Measurements from ENCODE around the gene SLC24A4.

SLC24A4 gene

DNA sequence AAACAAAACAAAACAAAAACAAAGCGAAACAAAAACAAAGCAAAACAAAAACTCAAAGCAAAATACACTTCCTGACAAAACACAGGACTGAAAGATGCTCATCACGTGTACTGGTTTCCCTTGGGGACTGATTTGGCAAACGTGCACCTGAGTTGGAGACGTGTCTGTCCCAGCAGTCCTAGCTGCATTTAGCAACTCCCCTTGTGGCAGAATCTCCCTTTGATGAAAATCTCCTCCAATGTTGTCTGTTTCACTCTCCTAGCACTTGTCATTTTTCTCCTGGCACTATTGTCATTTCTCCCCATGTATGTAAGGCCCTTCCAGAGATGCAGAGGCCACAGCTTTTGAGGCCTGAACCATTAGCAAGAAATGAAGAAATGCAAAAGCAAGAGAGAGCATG is 6.8 kb upstream of the SLC24A4 start:
- no peak for DNase-seq (ENCODE audit: low read depth in 3 of 3)

DNA sequence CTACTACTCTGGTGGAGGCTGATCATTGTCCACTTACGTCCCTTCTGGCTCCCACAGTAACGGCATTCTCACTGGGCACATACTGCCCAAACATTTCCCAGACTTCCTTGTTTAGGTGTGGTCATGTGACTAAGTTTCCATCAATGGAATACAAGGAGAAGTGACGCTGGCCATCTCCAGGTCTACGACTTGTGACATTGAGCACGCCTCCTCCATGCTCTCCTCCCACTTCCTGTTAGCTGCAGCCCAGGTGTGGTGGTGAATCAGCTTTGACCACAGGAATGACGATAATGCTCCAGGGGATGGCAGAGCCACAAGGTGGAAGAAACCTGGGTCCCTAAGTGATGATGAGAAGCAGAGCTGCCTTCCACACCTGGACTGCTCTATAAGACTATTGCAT is 6.0 kb upstream of the SLC24A4 start:
- no peak for DNase-seq (ENCODE audit: low read depth in 3 of 3)

DNA sequence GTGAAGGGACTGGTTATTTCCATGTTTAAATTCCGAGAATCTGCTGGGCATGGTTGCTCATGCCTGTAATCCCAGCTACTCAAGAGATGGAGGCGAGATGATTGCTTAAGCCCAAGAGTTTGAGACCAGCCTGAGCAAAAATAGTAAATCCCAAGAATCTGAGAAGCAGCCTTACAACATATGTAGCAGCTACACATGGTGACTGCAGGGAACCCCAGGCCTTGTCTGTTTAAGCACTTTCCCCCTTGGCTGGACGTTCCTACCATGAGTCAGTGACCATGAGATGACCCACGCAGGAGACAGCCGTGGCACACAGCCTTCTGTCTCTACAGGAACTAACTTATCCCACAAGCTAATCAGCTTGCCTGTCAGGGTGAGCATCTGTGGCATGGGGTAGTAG is 5.5 kb upstream of the SLC24A4 start:
- DNase-seq (ENCODE audit: low read depth in 3 of 3), result no peak

GRCh38 chr14:92321701-92322100 is 1.3 kb upstream of the SLC24A4 start:
- no peak for DNase-seq (ENCODE audit: low read depth in 3 of 3)

DNA sequence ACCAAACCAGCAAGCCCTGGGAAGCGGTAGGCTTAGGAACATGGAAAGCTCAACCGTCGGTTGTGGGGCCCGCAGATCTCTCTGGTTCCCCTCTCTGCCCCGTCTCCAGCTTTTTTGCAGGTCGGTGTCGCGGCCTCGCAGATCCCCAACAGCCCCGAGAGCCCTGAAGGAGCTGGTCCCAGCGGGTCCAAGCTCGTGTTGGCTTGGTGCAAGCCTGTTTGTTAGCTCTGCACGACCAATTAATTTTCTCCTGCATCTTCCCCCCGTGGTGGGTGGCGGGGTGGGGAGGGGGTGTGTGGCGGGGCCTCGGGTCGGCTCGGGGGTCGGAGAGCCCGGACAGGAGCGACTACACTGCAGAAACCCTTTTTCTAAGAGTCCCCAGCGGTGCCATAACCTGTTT is 449 bp upstream of the SLC24A4 start:
- no peak for DNase-seq (ENCODE audit: low read depth in 3 of 3)

GRCh38 chr14:92323916-92324818 is 1.2 kb downstream of the SLC24A4 start:
- DNase-seq (ENCODE audit: low read depth in 3 of 3), result no peak

GRCh38 chr14:92325835-92326234 is 2.9 kb downstream of the SLC24A4 start:
- no peak for DNase-seq (ENCODE audit: low read depth in 3 of 3)

GRCh38 chr14:92328664-92329255 is 5.8 kb downstream of the SLC24A4 start:
- DNase-seq (ENCODE audit: low read depth in 3 of 3), result no peak

DNA sequence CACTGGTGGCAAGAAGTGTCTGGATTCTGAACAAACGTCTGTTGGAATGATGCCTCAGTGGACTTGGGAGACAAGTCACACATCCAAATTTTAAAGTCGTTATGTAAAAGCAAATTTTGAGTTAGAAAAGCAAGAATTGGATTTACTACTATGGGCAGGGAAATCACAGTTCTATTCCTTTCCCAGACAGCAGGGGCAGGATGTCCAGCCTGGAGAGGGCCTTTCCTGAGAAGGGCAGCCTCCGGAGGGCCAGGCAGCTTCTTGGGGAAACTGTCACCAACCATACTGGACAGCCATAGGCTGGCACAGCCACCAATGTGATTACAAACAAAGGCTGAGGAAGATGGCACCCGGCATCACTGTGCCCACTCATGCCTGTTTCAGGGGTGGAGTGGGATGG is 11.1 kb downstream of the SLC24A4 start:
- DNase-seq (ENCODE audit: low read depth in 3 of 3), result no peak

DNA sequence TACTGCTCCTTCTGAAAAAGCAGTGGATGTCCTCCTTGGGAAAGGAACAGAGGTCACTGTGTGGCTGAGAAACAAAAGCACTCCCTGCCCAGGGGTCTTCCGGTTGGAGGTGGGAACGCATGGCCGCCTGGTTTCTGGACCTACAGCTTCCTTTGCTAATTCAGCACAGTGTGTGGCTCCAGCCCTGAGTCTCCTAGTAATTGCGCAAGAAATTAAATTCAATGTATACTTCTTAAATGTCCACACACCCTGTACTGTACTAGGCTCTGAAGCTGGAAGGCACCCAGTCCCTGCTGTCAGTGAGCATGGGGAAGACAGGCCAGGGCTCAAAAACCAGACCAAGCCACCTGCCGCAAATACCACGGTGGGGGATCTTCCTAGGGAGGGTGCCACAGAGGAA is 13.4 kb downstream of the SLC24A4 start:
- no peak for DNase-seq (ENCODE audit: low read depth in 3 of 3)

DNA sequence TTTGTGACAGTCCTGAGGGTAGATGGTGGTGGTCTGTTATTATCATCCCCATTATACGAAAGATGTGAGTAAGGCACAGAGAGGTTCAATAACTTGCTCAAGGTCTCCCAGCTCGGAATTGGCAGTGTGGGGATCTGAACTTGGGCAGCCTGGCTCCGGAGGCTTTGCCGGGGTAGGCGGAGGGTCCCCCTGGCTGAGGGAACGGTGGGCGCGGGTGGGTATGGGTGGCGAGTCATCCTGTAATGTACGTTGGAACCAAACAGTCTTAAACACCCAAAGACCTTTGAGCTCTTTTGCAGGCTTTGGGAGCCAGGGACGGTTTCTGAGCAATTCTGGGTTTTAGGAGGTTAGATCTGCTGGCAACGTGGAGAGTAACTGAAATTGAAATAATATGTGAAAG is 16.5 kb downstream of the SLC24A4 start:
- no peak for DNase-seq (ENCODE audit: low read depth in 3 of 3)

DNA sequence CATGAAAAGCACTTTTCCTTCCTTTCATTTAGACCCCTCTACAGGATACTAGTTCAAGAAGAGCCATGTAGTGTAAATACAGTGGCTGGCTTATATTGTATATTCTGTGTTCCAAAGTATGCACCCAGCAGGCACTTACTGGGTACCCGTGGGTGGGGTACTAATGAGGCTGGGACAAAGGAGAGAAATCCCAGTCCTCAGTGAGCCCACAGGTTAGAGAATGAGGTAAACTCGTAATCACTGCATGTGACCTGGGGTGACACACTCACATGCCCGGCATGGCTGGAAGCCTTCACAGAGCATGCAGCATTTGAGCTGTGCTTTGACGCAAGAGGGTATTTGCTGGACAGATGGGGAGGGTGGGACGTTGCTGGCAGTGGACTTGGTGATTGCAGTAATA is 17.1 kb downstream of the SLC24A4 start:
- no peak for DNase-seq (ENCODE audit: low read depth in 3 of 3)

GRCh38 chr14:92340931-92341330 is 18.0 kb downstream of the SLC24A4 start:
- no peak for DNase-seq (ENCODE audit: low read depth in 3 of 3)

- DNase-seq (ENCODE audit: low read depth in 3 of 3), result no peak
Observed at GRCh38 chr14:92341791-92342190, 18.8 kb downstream of the SLC24A4 start.

GRCh38 chr14:92348154-92348553 is 25.2 kb downstream of the SLC24A4 start:
- no peak for DNase-seq (ENCODE audit: low read depth in 3 of 3)

GRCh38 chr14:92351750-92352149 is 28.8 kb downstream of the SLC24A4 start:
- no peak for DNase-seq (ENCODE audit: low read depth in 3 of 3)

- no peak for DNase-seq (ENCODE audit: low read depth in 3 of 3)
Observed at GRCh38 chr14:92352158-92352985, 29.4 kb downstream of the SLC24A4 start.

- DNase-seq (ENCODE audit: low read depth in 3 of 3), result no peak
Observed at GRCh38 chr14:92353447-92353846, 30.5 kb downstream of the SLC24A4 start.

DNA sequence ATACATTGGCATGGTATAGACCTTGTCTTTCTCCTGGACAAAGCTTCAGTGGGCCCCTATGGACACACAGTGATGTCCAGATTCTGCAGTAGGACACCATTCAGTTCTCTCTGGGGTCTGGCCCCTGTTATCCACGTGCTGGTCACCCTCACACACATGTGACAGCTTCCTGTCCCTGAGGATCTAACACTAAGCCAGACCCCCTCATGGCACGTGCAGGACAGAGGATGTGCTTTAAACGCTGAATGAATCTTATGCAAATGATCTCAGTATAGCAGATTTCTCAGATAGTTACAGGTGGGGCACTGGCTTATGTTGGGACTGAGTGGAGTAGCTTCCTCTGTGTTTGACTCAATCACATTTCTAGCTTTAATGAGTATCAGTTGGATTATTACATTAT is 33.7 kb downstream of the SLC24A4 start:
- no peak for DNase-seq (ENCODE audit: low read depth in 3 of 3)

DNA sequence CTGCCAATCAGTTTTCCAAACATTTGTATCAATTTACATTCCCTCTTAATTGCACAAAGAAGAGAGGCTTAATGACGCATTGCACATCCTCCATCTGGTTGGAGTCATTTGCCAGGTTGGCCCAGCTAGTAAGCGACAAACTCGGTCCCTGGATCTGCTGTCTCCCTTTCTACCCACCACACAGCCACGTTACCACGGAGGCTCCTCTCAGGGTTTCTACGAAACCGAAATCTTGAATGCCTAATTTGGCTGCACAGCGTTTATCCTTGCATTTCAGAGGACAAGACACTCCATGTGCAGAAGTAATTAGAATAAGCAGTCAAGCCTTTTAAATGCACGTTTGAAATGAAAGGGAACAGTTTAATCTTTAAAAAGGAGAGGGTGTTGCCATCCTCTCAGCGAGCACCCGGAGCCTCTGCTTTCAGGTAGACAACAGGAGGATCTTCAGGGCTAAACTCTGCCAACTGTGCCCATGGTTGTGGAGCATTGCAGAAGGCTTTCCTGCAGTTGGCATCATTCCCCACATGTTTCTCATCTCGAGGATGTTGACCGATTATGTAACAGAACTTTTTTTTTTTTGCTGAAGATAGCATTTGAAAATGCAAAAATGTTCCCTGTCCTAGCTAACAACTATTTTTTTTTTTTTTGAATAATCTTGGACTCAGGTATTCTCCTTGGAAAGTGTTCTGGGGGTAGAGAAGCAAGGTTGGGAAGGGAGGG is 37.8 kb downstream of the SLC24A4 start:
- no peak for DNase-seq (ENCODE audit: low read depth in 3 of 3)

- DNase-seq (ENCODE audit: low read depth in 3 of 3), result no peak
Observed at GRCh38 chr14:92362781-92363235, 39.8 kb downstream of the SLC24A4 start.

- DNase-seq (ENCODE audit: low read depth in 3 of 3), result no peak
Observed at GRCh38 chr14:92366237-92366636, 43.3 kb downstream of the SLC24A4 start.

Data from stimulated activated CD4-positive, alpha-beta T cell treated with anti-CD3 and anti-CD28 coated beads, TNF-alpha, amount 100 ng/mL, for 4 hours (primary cell).